Measurements from ENCODE around the gene WDR47.

WDR47 gene

DNA sequence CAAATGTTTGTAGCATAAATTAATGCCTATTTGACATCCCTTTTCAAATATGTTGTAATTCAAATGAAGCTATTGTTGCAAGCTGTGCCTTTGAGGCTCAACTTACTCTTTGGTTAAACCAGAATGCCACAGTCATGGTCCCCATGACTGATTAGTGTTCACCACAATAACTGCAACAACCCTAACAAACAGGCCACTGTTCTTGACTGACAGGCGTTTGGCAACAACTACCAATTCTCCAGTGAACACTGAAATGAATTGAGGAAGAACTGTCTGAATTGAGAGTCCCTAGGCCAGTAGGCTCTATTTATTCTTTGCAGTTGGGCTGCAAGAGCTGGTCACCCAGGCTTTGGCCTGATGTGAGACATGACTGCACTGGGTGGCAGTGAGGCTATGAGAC lies 42.0 kb upstream of the WDR47 start:
- no peak for DNase-seq (ENCODE audit: low spot score)
- H3K27ac ChIP-seq, result no peak overlapping the region
- CTCF ChIA-PET, result no interaction called here
- no peak for TF ChIP-seq CTCF (conservative IDR thresholded peaks at IDR 0.05; ENCODE audit: low read depth)
- POLR2A ChIA-PET (ENCODE audit: low non-redundant PET), result interaction anchor here (0.6 kb wide), 1 partner anchor 44 kb away, joined by 7 read pairs; no protein-coding TSS in a partner anchor

GRCh38 chr1:109083501-109083900 lies 41.6 kb upstream of the WDR47 start:
- POLR2A ChIA-PET (ENCODE audit: low non-redundant PET), result interaction anchor here (0.6 kb wide), 1 partner anchor 43 kb away, joined by 7 read pairs; no protein-coding TSS in a partner anchor

DNA sequence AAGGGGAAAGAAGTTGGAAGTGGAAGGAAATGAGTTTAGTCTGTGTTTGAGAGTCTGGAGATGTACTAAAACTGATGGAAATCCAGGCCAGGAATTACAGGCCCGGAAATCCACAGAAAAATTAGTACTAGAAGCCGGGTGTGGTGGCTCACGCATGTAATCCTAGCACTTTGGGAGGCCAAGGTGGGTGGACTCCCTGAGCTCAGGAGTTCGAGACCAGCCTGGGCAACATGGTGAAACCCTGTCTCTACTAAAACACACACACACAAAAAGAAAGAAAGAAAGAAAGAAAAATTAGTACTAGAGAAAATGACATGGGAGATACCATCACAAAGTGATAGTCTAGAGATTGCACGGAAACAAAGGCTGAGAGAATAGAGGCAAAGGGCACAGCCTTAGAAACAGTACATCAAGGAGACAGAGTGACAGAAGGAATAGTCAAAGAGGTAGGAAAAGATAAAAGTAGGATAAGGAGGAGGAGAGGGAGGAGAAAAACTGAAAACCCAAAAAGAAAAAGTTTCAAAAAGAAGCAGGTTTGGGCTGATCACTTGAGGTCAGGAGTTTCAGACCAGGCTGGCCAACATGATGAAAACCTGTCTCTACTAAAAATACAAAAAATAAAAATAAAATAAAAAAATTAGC lies 38.7 kb upstream of the WDR47 start:
- H3K27ac ChIP-seq, result no peak overlapping the region
- no peak for TF ChIP-seq CTCF (conservative IDR thresholded peaks at IDR 0.05; ENCODE audit: low read depth)
- CTCF ChIA-PET, result no interaction called here

More at GRCh38 chr1:109083501-109083900, 41.6 kb upstream of the WDR47 start:
- no peak for DNase-seq (ENCODE audit: low spot score)
- CTCF ChIA-PET, result no interaction called here
- H3K27ac ChIP-seq, result no peak overlapping the region
- no peak for TF ChIP-seq CTCF (conservative IDR thresholded peaks at IDR 0.05; ENCODE audit: low read depth)

GRCh38 chr1:109079240-109079622 lies 37.3 kb upstream of the WDR47 start:
- no peak for TF ChIP-seq CTCF (conservative IDR thresholded peaks at IDR 0.05; ENCODE audit: low read depth)
- no peak overlapping the region for H3K27ac ChIP-seq
- ChIA-PET CTCF (no interaction called here), POLR2A (ENCODE audit: low non-redundant PET) (no interaction called here)
- DNase-seq (ENCODE audit: low spot score), result no peak

More for the DNA sequence above, 38.7 kb upstream of the WDR47 start:
- DNase-seq (ENCODE audit: low spot score), result no peak
- POLR2A ChIA-PET (ENCODE audit: low non-redundant PET), result no interaction called here

- no peak for TF ChIP-seq CTCF (conservative IDR thresholded peaks at IDR 0.05; ENCODE audit: low read depth)
- DNase-seq (ENCODE audit: low spot score), result no peak
- CTCF ChIA-PET, result no interaction called here
- POLR2A ChIA-PET (ENCODE audit: low non-redundant PET), result no interaction called here
- no peak overlapping the region for H3K27ac ChIP-seq
Observed at GRCh38 chr1:109078317-109078716, 36.4 kb upstream of the WDR47 start.

GRCh38 chr1:109075531-109076490 lies 33.9 kb upstream of the WDR47 start, which contains the start of gene TAF13:
TAF13 (minus strand) TSS chr1:109076003; CDS start chr1:109075947, 56 bp downstream.
- ChIA-PET POLR2A (ENCODE audit: low non-redundant PET) (interaction anchor here (0.6 kb wide), 3 partner anchors 12 to 121 kb away, joined by 3 to 5 read pairs (median 4); no protein-coding TSS in a partner anchor), CTCF (interaction anchor here (0.7 to 0.9 kb wide), 2 partner anchors 48 to 102 kb away, joined by 3 to 4 read pairs; no protein-coding TSS in a partner anchor)
- TF ChIP-seq CTCF (conservative IDR thresholded peaks at IDR 0.05; ENCODE audit: low read depth), result no peak
- DNase-seq (ENCODE audit: low spot score), result peak; percentile 91
- H3K27ac ChIP-seq, result peak within 1 kb of the TSS; percentile 82

Measured in RWPE1 (cell line).